DMS53 (cell line): ENCODE results near the gene GNS.

Source experiments
- DNase-seq: peaks from one replicate; lab custom pipeline; 2025; lab: John Stamatoyannopoulos, UW

GNS gene

DNA sequence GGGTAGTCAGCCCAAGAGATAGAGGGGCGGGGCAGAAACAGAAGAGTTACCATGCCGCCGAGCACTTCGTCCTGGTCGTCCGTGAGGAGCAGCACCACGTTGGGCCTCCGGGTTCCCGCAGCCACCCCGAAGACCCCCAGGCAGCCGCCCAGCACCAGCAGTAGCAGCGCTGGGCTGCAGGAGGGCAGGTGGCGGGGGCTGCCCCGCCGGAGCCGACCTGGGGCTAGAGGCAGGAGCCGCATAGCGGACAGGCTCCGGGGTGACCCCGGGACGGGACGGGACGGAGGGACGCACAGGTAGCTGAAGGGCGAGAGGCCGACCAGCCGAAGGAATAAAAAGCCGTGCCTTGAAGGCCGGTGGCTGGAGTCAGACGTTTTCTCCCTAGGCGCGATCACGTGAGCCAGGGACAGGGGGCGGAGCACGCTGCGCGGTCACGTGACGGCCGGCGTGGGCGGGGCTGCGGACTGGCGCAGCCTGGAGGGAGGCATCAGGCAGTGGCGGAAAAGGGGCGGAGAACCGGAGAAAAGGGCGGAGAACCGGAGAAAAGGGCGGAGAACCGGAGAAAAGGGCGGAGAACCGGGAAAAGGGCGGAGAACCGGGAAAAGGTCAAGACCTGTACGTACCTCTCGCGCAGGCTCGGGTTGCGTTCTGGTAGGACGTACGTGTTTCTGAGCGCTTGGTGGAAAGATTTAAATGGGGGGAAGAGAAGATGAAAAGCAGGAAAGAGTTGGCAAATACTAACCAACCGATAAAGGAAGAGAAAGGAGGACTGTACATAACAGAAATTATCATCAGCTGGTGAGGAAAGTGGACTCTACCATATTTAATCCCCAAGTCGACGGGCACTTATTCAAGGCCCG, at the start of gene GNS:
TSS of gene GNS (minus strand) at position 372 of the 860 bp plus-strand sequence. CDS start at position 242, 130 bp downstream.
- DNase-seq = peak; percentile 99

DNA sequence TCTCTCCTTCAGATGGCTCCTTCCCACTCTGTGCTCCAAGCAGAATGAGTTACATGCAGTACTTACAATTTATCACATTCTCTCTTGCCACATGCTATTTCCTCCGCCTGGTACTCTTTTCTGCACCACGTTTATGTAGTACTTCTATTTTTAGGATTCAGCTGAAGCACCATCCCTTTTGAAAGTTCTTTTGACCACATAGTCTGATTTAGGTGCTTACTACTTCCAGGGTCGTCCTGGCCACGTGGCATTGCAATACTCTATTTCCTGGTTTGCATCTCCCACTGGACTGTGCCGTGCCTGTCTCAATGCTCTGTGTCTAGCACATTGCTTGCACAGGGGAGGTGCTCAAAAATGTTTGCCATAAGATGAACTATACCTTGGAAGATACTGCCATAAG, 48.9 kb upstream of the GNS start:
- DNase-seq = no peak

DNA sequence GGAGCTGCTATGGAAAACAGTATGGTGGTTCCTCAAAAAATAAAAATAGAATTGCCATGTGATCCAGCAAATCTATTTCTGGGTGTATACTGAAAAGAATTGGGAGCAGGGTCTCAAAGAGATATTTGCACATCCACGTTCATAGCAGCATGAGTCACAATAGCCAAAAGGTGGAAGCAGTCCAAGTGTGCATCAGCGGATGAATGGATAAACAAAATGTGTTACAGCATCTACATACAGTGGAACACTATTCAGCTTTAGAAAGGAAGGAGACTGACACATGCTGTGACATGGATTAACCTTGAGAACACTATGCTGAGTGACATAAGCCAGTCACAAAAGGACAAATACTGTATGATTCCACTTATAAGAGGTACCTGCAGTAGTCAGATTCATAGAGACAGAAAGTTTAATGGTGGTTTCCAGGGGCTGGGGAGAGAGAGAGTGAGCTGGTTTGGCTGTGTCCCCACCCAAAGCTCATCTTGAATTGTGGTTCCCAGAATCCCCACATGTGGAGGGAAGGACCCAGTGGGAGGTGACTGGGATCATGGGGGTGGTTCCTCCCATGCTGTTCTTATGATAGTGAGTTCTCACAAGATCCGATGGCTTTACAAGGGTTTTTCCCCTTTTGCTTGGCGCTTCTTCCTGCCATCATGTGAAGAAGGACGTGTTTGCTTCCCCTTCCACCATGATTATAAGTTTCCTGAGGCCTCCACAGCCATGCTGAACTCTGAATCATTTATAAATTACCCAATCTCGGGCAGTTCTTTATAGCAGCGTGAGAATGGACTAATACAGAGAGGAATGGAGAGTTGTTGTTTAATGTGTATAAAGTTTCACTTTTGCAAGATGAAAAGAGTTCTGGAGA, 47.6 kb upstream of the GNS start:
- DNase-seq = peak; percentile 43

DNA sequence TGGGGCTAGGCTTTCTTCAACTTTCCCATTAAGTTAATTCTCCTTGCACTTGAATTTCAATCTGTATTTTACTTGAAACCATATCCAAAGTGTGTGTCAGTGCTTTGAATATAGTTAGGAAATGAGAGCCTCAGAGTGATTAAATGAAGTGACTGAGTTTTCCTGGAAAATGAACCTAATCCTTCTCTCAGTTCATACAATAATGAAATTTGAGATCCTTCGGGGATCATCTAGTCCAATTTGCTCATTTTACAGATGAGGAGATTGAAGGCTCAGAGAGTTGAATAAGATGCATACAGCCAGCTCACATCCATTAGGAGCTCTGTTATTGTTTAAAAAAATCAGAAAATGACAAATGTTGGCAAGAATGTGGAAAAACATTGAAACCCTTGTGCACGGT, 47.0 kb upstream of the GNS start:
- DNase-seq = no peak

DNA sequence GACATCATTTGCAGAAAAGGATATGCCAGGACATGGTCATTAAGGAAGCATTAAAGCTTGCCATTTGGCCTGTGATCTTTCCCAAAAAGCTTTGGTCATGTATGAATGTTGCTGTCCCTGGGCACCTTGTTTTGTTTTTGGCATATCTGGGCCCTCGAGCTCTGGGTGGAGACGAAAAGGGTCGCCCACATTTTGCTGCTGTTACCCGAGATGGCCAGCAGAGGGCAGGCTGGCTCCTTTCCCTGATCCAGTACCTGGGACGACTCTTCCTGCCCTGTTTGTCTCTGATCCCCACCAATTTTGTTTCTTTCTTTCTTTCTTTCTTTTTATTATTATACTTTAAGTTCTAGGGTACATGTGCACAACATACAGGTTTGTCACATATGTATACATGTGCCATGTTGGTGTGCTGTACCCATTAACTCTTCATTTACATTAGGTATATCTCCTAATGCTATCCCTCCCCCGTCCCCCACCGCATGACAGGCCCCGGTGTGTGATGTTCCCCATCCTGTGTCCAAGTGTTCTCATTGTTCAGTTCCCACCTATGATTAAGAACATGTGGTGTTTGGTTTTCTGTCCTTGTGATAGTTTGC, 43.1 kb upstream of the GNS start:
- peak; percentile 74 for DNase-seq

DNA sequence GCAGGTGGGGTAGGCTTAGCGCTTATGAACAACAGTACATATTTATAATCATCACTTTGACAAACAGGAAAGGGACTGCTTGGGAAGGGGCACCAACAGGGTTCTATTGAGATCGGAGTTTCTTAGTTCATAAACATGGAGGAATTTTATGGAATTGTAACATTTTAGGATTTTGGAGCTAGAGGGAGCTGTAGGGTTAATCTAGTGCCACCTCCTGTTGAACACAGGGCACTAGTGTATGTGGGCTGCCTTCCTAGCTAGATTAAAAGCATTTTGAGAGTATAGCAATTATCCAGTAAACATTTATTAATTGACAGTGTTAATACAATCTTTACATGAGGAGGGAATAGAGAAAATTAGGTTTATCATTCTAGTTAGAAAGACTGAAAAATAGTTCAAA, 42.2 kb upstream of the GNS start:
- DNase-seq = peak; percentile 32

DNA sequence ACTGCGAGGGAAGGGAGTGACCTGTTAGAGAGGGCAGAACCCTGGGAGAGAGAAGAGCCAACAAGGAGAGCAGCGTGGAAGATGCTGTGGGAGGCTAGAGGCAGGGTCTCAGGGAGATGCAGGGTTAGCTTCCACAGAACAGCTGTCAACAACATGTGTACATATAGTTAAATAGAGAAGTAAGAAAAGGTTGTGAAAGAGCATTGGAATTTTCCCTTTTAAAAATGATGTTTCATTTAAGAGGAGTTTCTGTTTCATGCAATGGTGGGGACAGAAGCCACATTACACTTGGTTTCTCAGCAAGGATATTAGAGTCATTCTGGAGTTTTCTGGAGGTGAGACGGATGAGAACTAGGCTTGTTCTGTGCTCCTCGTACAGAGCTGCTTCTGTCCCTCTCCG, 41.4 kb upstream of the GNS start:
- DNase-seq = no peak

DNA sequence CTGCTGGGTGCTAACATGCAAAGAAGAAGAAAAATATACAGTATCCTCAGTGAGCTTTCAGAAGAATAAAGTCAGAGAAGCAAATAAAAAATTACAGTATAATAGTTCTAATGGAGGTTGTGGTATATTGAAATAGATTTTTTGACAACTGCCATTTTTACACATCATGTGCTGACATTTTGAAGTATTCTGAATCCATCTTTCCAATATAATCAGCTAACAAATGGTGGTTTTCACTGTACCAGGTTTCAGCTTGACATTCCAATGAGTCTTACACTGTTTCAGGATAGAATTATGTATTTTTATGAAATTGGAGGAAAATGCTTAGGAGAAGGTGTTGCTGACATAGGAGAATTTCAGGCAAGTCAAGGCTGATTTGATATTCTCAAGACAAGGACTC, 39.0 kb upstream of the GNS start:
- DNase-seq = no peak

DNA sequence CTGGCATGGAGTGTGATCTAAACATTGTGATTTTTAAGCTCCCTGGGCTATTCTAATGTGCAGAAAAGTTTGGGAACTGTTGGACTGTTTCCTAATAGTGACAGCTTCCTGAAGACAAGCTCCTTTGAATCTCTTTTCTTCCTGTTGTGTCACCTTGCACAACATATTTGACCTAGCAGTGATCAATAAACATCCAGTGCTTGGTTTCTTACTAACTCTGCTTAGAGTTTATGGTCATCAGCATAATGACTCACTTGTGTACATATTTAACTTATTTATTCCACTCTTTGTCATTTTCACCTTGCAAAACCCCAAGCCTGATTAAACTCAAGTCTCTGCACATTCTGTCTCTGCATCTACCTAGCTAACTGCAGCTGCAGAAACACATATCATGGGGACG, 38.0 kb upstream of the GNS start:
- DNase-seq = peak; percentile 70

DNA sequence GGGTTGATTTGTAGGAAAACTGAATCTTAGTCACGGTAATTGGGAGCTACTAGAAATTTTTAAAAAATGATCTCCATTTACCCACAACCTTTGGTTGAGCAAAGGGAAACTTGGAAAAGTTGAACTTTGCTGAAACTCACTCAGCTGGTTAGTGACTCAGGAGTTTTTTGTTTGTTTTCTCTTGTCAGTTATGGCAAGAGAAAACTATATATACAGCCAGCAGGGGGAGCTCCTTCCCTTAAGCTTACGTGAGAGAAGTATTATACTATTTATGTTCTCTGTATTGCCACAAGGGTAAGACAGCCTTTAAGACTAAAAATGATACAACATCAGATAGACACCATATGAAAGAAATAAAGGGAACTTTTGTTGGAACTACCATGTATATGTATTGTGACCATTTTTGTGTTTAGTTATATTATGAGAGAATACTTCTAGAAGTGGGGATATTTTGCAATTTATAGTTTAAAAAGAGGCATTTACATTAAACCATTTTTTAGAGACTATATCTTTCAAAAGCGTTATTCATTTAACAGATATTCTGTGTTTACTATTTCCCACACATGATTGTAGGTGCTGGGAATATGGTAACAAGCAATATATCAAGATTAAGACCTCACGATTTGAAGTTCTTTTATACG, 37.1 kb upstream of the GNS start:
- DNase-seq = peak; percentile 97

DNA sequence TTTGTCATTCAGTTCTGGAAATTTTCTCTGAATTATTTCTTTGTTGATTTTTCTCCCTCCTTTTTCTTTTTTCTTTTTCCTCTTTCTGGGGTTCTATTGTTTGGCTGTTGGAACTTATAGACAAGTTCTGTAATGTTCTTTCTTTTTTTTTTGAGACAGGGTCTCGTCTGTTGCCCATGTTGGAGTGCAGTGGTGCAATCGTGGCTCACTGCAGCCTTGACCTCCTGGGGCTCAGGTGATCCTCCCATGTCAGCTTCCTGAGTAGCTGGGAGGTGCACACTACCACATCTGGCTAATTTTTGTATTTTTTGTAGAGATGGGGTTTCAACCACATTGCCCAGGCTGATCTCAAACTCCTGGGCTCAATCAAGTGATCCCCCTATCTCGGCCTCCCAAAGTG, 35.1 kb upstream of the GNS start:
- DNase-seq = no peak

DNA sequence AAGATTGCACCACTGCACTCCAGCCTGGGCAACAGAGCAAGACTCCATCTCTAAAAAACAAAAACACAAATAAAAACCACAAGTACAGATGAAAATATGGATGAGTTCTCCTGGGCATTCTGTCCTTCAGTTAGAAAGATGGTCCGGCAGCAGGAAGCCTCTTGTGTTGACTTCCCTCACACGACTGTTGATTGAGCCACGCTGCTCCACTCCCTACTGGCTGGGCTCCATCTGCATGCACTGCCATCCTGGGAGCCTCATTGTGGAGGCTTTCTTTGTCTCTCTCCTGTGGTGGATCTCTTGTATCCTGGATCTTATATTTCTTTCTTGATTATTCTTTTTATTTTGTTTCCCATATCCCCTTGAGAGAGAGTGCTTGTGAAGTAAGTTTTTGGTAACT, 34.4 kb upstream of the GNS start:
- DNase-seq = no peak

DNA sequence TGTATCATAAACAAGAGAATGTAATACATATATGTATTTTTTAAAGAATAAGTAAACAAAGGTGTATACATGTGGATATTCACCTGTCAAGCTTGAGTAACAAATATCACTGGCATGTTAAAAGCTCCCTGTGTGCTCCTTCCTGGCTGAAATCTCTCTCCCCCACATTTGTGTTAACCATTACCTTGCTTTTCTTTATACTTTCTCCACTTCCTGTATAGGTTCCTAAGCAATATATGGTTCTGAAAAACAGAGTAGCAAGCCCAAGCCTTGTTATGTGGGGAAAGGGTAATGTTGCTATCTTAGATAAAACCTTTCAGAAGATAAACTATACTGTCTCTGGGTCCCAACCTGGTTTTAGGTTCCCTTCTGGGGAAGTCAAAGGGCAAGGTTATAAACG, 32.9 kb upstream of the GNS start:
- DNase-seq = peak; percentile 24

DNA sequence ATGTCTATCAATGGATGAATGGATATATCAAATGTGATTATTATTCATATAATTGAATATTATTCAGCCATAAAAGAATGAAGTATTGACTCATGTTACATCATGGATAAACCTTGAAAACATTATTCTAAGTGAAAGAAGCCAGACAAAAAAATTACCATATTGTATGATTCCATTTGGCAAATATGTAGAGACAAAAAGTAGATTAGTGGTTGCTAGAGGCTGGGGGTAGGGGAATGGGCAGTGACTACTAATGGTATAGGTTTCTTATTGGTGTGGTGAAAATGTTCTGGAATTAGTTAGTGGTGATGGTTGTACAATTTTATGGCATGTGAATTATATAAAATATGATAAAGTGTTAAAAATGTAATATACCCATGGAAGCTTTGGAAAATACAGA, 31.8 kb upstream of the GNS start:
- no peak for DNase-seq

DNA sequence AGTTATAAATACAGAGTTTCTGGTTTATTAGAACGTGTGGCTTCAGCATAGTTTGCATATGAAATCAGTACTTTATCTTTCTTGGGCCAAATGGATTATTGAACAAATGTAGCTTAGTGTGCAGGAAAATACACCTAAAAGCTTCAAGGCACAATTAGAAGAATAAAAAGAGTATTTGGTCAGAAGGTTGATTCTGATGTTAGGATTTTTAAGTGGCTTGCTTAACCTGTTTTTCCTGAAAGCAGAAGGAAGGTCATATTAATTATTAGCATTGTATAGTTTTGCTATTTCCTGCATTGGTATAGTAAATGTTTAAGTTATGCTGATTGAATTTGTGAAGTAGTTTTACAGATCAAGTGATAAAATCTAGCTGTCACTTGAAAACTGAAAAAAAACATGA, 31.0 kb upstream of the GNS start:
- peak; percentile 86 for DNase-seq

DNA sequence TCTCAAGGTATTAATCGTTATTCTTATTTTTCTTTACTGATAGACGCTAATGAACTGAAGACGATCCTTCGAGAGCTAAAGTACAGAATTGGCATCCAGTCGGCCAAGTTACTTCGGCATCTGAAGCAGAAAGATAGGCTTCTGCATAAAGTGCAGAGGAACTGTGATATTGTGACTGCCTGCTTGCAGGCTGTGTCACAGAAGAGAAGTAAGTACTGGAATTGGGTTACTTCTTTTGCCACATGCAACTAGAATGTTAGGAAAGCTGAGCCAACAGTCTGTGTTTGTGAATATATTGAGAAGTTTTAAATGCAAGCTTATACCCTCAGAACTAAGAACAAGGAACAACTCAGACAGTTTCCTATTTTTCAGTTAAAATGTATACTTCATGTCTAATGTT, 26.6 kb upstream of the GNS start:
- no peak for DNase-seq

DNA sequence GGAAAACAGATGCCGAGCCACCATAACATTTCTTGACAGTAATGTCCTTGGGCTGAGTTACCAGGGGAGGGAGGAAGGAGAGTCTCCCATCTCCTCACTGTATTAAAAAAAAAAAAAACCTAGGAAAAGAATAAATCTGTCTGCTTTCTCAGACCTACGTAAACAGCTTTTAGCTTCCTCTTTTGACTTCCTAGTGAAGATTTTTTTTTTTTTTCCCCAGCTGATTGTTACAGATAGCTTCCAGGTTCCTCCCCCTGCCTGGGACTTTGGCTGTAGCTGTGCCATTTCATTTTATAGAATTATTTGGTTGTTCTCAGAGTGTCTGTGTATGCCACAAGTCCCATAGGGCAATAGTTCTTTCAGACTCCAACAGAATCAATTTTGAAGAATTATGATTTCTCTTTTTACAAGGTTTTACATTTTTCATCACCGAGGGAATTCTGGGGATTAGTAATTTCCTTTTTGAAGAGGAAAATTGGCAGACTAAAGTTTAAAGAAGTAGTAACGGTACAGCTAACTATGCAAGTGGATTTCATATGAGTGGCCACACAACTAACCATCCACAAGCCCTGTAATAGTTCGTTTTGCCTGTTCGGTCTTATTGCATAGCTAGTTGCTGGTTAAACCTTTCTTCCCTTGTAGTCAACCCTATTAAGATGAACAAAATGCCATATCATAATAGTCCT, 23.1 kb upstream of the GNS start:
- DNase-seq = peak; percentile 59

DNA sequence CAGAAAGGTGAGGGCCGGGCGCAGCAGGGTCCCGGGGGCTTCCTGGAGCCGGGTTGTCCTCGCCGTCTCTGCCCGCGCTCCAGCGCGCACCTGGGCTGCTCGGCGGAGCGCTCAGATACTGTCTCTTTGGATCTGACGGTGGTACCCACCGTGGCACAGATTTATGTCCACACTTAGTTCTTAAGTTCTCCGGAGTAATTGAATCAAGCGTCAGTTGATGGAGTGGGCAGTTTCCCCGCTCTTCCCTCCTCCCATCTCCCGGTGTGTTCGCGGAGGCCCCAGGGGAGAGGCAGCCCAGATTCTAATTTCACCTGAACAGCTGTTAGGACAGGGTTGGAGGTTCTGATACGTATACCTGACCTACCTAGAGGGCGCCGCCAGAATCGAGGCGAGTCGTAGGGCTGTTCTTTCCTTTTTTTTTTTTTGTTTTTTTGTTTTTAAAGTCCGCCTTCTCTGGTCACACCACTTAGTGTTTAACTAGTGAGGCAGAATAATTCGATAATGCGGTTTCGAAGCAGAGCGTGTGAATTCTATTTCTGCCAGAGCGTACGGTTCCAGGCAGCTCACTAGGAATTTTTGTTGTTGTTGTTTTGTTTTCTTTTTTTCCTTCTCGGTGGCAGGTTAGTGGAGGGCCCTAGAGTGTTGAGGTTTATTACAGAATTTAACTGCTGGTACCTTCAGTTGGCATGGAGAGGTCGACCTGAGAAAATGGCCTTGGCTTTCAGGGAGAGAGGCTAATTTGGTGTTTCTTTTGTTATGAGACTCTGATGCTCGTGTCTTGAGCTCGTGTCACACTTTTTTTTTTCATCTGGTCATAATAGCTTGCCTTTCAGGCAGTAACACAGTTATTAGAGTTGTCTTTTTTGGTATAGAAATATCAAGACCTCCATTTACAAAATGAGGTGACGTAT, 22.3 kb upstream of the GNS start:
- DNase-seq = peak; percentile 79

DNA sequence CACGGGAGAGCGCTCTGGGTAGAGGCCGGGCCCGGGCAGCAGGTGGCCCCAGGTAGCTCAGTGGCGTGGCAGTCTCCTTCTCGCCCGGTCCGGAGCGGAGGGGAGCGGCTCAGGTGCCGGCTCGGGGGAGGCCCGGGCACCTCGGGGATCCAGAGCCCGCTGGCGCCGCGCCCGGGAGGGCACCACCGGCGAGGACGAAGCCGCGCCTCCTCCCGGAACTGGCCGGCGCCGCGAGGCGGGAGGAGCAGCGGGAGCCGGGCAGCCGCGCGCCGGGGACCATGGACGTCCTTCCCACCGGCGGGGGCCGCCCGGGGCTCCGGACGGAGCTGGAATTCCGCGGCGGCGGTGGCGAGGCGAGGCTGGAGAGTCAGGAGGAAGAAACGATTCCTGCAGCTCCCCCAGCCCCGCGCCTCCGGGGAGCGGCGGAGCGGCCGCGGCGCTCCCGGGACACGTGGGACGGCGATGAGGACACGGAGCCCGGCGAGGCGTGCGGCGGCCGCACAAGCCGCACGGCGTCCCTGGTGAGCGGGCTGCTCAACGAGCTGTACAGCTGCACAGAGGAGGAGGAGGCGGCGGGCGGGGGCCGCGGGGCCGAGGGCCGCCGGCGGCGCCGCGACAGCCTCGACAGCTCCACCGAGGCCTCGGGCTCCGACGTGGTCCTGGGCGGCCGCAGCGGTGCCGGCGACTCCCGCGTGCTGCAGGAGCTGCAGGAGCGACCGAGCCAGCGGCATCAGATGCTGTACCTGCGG, 21.5 kb upstream of the GNS start:
- DNase-seq = peak; percentile 95

DNA sequence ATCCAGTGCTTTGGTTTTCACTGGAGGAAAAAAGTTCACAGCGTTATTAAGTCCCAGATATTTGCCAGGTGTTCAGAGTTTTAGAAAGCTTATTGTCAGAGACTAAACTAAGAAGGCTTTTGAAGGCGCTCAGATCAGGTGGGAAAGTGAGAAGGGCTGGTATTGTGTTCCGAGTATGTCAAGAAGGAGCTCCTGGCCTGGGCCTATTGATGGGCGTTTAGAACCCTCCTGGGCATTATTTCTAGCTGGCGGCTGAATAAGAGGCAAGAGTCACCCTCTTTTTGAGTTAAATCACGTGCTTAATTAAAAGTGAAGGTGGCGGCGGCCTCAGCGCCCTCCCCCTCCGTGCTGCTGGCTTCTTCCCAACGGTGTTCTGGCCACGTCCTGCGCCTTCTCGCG, 20.9 kb upstream of the GNS start:
- no peak for DNase-seq
